Kidney (tissue), 14 donors: ENCODE results near the gene NFXL1. TPM values are rescaled to one million over a fixed set of nuclear protein-coding genes. Genes with fewer than 3 reads are reported as not detected.

ENCODE experiments used
- DNase-seq, 5 donors: peaks; one replicate each; pipeline ENCODE4 v3.0.0-alpha.2; 2013 to 2020
- FAIRE-seq: peaks from 2 replicates; lab custom pipeline; 2012; peaks lifted over from hg19 to GRCh38; lab: Jason Lieb, UNC
- H3K27ac ChIP-seq, 2 donors: one replicate each; pipeline ENCODE4 v1.7.0; 2013; ENCODE audit warnings: low read depth in 2 of 2, low read length in 2 of 2, inconsistent platforms in 1 of 2
- H3K27me3 ChIP-seq: one replicate; pipeline ENCODE4 v1.7.1; 2013; ENCODE audit warnings: low read length, inconsistent platforms; ENCODE audit not compliant: control insufficient read depth, insufficient read depth
- H3K36me3 ChIP-seq, 3 donors: one replicate each; pipeline versions ENCODE4 v1.7.0 to v1.7.1; 2013; ENCODE audit warnings: low read length in 3 of 3, control low read depth in 1 of 3, inconsistent platforms in 1 of 3; ENCODE audit not compliant: insufficient read depth in 3 of 3, control insufficient read depth in 2 of 3
- H3K4me1 ChIP-seq, 3 donors: one replicate each; pipeline versions ENCODE4 v1.7.0 to v1.7.1; 2013; ENCODE audit warnings: low read length in 3 of 3, inconsistent platforms in 1 of 3, low read depth in 1 of 3; ENCODE audit not compliant: control insufficient read depth in 2 of 3, insufficient read depth in 2 of 3
- H3K4me3 ChIP-seq, 3 donors: one replicate each; pipeline versions ENCODE4 v1.7.0 to v1.8.1; 2013; ENCODE audit warnings: low read length in 3 of 3, control low read depth in 1 of 3, inconsistent platforms in 1 of 3
- H3K9ac ChIP-seq, 3 donors: one replicate each; pipeline versions ENCODE4 v1.7.0 to v1.7.1; 2013; ENCODE audit warnings: low read length in 3 of 3, control low read depth in 1 of 3, inconsistent platforms in 1 of 3
- H3K9me3 ChIP-seq, 3 donors: one replicate each; pipeline versions ENCODE4 v1.7.0 to v1.7.1; 2013; ENCODE audit warnings: low read length in 3 of 3, control low read depth in 1 of 3, inconsistent platforms in 1 of 3; ENCODE audit not compliant: control insufficient read depth in 2 of 3, insufficient read depth in 1 of 3
- intact Hi-C: fragments of 100-400 bp; cut with DNase I; formaldehyde crosslinking; loops from one replicate; pipeline ENCODE4 v1.11.1; 2022
- polyA plus RNA-seq: library from polyadenylated mRNA; stranded (reverse); fragments of 350-450 nt; fragmentation: Illumina TruSeq; extraction: RNeasy Lipid Tissue Mini Kit (QIAGEN cat#74804); gene quantifications from one replicate; pipeline ENCODE4 v1.2.3, GENCODE V29; 2014; ENCODE audit warnings: low read depth, low replicate concordance; ENCODE audit not compliant: insufficient read depth
- total RNA-seq: library from RNA; stranded (reverse); fragmentation: NEBNext Ultra II Directional; extraction: Animal tissue kit (Norgen Biotek cat#: 25700); gene quantifications from one replicate; pipeline ENCODE4 v1.2.1, GENCODE V29; 2021
- TF ChIP-seq, protein P1 (sequence below): IDR thresholded peaks from 3 replicates; pipeline ENCODE4 v1.5.1; 2012; ENCODE audit warnings: mild to moderate bottlenecking, moderate library complexity, borderline replicate concordance; ENCODE audit not compliant: insufficient read depth; ENCODE audit errors: extremely low read depth
- donor health status: control.
- donor health status: control.
- donor health status: control.
- donor health status: control.
- donor health status: control.
- donor health status: DM: yes; HTN: yes; CAD: no.
- donor health status: Normal renal cell carcinoma (clear cell type).

The NFXL1 gene
- total and polyA plus RNA-seq, 2 donors from 2014 or later: 5.5 to 16.0 TPM

DNA sequence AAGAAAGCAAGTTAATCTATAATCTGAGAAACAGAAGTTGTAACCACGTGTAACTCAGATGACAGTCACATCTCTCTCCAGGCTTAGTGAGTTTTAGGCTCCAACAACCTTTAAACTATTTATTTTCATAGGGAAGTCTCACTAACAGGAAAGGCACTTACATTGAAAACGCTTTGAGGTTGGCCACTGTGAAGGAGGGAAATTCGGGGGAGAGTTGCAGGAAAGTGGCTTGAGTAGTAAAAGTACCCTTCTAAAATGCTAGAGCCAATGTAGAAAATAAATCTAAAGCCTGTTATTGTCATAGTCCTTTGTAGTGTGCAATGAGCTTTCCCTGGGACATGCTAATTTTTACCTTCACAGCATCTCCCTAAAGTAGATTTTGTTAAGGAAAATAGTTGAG lies 995 bp upstream of the NFXL1 start:
- Histone ChIP-seq H3K9ac (peak overlapping the region in 1 of 3 donors; percentile 93), H3K4me1 (peaks cover 0 to 10% (median 6%) of the 10 kb centered on the region in 3 donors), H3K27me3 (no peaks in the 10 kb centered on the region), H3K4me3 (peak overlapping the region in 1 of 3 donors; percentile 79), H3K27ac (no peak overlapping the region), H3K9me3 (no peaks in the 10 kb centered on the region), H3K36me3 (no peaks in the 10 kb centered on the region)
- DNase-seq: peak in 2 of 5 donors; percentile 13 to 24
- FAIRE-seq: no peak
- intact Hi-C loops: no loop called here
- TF ChIP-seq, protein P1, sequence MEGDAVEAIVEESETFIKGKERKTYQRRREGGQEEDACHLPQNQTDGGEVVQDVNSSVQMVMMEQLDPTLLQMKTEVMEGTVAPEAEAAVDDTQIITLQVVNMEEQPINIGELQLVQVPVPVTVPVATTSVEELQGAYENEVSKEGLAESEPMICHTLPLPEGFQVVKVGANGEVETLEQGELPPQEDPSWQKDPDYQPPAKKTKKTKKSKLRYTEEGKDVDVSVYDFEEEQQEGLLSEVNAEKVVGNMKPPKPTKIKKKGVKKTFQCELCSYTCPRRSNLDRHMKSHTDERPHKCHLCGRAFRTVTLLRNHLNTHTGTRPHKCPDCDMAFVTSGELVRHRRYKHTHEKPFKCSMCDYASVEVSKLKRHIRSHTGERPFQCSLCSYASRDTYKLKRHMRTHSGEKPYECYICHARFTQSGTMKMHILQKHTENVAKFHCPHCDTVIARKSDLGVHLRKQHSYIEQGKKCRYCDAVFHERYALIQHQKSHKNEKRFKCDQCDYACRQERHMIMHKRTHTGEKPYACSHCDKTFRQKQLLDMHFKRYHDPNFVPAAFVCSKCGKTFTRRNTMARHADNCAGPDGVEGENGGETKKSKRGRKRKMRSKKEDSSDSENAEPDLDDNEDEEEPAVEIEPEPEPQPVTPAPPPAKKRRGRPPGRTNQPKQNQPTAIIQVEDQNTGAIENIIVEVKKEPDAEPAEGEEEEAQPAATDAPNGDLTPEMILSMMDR: no peak

DNA sequence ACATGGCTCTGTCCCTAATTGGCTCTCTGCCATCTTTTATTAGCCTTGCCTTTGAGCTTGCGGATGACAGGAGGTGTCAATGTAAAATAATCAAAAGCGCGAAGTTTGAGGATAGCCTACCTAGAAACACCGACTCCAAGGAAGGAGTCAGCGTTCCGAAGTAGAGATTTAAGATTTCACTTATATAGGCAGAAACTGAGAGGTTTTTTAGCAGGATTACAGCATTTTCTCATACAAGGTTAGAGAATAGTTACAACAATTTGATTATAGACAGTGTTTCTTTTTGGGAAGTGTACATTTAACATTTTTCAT lies 499 bp upstream of the NFXL1 start:
- intact Hi-C loops: no loop called here

DNA sequence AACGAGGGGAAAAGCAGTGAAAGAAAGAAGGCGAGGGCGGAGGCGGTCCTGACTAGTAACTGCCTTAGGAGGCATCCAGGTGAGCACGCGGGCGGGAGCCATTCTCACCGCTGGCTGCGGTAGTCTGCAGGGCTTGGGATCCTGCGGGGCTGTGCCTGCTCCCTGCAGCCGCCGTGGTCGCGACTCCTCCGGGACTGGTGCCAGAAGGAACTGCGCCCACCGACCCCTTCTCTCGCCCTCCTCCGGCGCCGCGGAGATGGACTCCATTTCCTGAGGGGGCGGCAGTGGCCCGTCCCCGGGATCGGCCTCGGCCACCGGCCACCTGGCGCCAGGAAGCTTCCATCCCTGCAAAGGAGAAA lies 543 bp downstream of the NFXL1 start:
- Histone ChIP-seq H3K9me3 (no peaks in the 10 kb centered on the region), H3K4me3 (peak overlapping the region; percentile 78 to 98 (median 94)), H3K27ac (peak overlapping the region; percentile 68 to 72), H3K27me3 (no peaks in the 10 kb centered on the region), H3K9ac (peak overlapping the region; percentile 79 to 94 (median 91)), H3K4me1 (peaks cover 0 to 10% (median 6%) of the 10 kb centered on the region in 3 donors), H3K36me3 (peaks cover 0 to 2% (median 0%) of the 10 kb centered on the region in 3 donors)
- TF ChIP-seq, protein P1: peak; percentile 4
- intact Hi-C loops: no loop called here
- FAIRE-seq (no peak), DNase-seq (peak in 4 of 5 donors; percentile 58 to 83 (median 66))

More for the DNA sequence above, 499 bp upstream of the NFXL1 start:
- TF ChIP-seq, protein P1: no peak
- Histone ChIP-seq H3K4me3 (peak overlapping the region; percentile 79 to 98 (median 96)), H3K4me1 (peaks cover 0 to 10% (median 6%) of the 10 kb centered on the region in 3 donors), H3K27ac (peak overlapping the region; percentile 7 to 41), H3K9ac (peak overlapping the region in 2 of 3 donors; percentile 29 to 93), H3K9me3 (no peaks in the 10 kb centered on the region), H3K36me3 (no peaks in the 10 kb centered on the region), H3K27me3 (no peaks in the 10 kb centered on the region)
- FAIRE-seq: no peak
- no peak for DNase-seq

DNA sequence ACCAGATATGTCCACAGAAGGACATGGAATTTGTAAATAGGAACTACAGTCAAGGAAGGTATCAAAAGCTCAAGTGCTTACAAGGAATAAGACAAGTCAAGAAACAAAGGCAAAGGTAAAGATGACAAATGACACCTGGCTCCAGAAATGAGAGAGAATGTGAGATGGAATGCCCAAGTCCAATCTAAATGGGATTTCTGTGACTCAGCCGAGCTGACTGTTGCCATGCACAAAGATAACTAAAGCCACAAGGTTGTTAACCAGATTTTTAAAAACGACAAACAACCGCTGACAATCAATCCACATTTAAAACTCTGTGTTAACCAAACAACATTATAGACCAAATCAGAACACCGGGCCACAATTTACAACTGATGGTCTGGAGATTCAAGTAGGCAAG lies 1.1 kb downstream of the NFXL1 start:
- FAIRE-seq (no peak), DNase-seq (peak in 2 of 5 donors; percentile 42 to 66)
- Histone ChIP-seq H3K9ac (peak overlapping the region; percentile 56 to 94 (median 91)), H3K4me1 (peaks cover 0 to 10% (median 6%) of the 10 kb centered on the region in 3 donors), H3K27ac (no peak overlapping the region), H3K4me3 (peak overlapping the region; percentile 78 to 98 (median 94)), H3K9me3 (no peaks in the 10 kb centered on the region), H3K27me3 (no peaks in the 10 kb centered on the region), H3K36me3 (peaks cover 0 to 2% (median 1%) of the 10 kb centered on the region in 3 donors)
- TF ChIP-seq, protein P1: no peak
- intact Hi-C loops: no loop called here
